22Rv1 (cell line): ENCODE measurements around the gene RPRD1A.
"Not testable (repeated sequence)": the region's sequence is repeated elsewhere in the genome, so short reads cannot be mapped to it uniquely, and the experiment has no call there.

ENCODE experiments used
- H3K27ac ChIP-seq: fragments of 450-650 bp; 2 replicates; pipeline ENCODE4 v1.5.1; 2017
- ZFX ChIP-seq: fragments of 450-650 bp; IDR thresholded peaks from 2 replicates; pipeline ENCODE4 v1.6.1; 2017; ENCODE audit warnings: antibody characterized with exemption, borderline replicate concordance
- TF ChIP-seq, protein P1 (sequence below): fragments of 450-650 bp; IDR thresholded peaks from 2 replicates; pipeline ENCODE4 v1.5.1; 2017; ENCODE audit warnings: mild to moderate bottlenecking

Gene RPRD1A

GRCh38 chr18:36078751-36079529, 11.6 kb upstream of the RPRD1A start:
- TF ChIP-seq, protein P1, sequence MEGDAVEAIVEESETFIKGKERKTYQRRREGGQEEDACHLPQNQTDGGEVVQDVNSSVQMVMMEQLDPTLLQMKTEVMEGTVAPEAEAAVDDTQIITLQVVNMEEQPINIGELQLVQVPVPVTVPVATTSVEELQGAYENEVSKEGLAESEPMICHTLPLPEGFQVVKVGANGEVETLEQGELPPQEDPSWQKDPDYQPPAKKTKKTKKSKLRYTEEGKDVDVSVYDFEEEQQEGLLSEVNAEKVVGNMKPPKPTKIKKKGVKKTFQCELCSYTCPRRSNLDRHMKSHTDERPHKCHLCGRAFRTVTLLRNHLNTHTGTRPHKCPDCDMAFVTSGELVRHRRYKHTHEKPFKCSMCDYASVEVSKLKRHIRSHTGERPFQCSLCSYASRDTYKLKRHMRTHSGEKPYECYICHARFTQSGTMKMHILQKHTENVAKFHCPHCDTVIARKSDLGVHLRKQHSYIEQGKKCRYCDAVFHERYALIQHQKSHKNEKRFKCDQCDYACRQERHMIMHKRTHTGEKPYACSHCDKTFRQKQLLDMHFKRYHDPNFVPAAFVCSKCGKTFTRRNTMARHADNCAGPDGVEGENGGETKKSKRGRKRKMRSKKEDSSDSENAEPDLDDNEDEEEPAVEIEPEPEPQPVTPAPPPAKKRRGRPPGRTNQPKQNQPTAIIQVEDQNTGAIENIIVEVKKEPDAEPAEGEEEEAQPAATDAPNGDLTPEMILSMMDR = no peak
- no peak for TF ChIP-seq ZFX
- no peak overlapping the region for H3K27ac ChIP-seq

- not testable (repeated sequence) for H3K27ac ChIP-seq
These were observed 10.4 kb upstream of the RPRD1A start for GRCh38 chr18:36077764-36078163.

GRCh38 chr18:36075862-36076587, 8.7 kb upstream of the RPRD1A start:
- TF ChIP-seq, protein P1 = no peak
- TF ChIP-seq ZFX = no peak
- H3K27ac ChIP-seq = no peak overlapping the region

DNA sequence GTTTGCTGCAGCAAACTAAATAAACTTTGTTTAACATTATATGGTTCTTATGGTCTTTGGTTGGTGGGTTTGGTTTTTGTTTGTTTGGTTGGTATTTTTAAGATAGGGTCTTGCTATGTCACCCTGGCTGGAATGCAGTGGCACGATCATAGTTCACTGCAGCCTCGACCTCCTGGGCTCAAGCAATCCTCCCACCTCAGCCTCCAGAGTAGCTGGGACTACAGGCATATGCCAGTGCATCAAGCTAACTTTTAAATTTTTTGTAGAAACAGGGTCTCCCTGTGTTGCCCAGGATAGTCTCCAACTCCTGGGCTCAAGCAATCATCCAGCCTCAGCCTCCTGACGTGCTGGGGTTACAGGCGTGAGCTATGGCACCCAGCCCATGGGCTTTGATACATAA, 7.1 kb upstream of the RPRD1A start:
- TF ChIP-seq ZFX = no peak
- TF ChIP-seq, protein P1 = no peak
- H3K27ac ChIP-seq = no peak overlapping the region

DNA sequence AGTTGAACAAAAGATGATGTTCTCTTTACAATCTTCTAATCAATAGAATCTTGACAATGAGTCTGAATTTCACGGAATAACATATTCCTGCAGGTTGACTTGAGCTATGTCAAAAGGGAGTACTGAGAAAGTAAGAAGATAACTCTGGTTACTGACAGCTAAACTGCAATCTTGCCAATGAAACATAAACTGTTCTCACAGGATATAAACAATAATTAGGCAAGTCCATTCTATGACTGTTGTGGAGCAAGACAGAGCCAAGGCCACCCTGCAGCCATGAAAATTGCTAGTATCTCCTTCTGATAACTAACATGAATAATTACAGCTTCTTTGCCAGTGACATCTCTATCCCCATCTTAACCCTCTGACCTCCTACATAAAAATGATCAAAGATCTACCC, 6.3 kb upstream of the RPRD1A start:
- H3K27ac ChIP-seq = no peak overlapping the region
- TF ChIP-seq ZFX = no peak
- TF ChIP-seq, protein P1 = no peak

GRCh38 chr18:36072406-36072805, 5.0 kb upstream of the RPRD1A start:
- H3K27ac ChIP-seq = not testable (repeated sequence)

GRCh38 chr18:36066686-36067054, 689 bp downstream of the RPRD1A start:
- TF ChIP-seq ZFX = no peak
- H3K27ac ChIP-seq = peak overlapping the region; percentile 83

- no peak overlapping the region for H3K27ac ChIP-seq
- no peak for TF ChIP-seq ZFX
- TF ChIP-seq, protein P1 = no peak
These were observed 1.4 kb downstream of the RPRD1A start for GRCh38 chr18:36066001-36066400.

DNA sequence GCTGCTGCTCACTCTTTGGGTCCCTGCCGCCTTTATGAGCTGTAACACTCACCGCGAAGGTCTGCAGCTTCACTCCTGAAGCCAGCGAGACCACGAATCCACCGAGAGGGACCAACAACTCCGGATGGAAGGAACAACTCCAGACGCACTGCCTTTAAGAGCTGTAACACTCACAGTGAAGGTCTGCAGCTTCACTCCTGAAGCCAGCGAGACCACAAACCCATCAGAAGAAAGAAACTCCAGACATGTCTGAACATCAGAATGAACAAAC, 2.6 kb downstream of the RPRD1A start:
- H3K27ac ChIP-seq = not testable (repeated sequence)
